MCF 10A (cell line): Measurements from ENCODE around the gene LRRC47. TPM values are rescaled to one million over a fixed set of nuclear protein-coding genes. Genes with fewer than 3 reads are reported as not detected.

Experiments
- BruUV-seq: library from RNA; stranded (reverse); fragments of 400-500 nt; replicated peaks from 2 replicates; lab custom pipeline; 2021; lab: Mats Ljungman, UMichigan
- CTCF ChIA-PET: fragments of 300-600 bp; sonication (Branson Sonifier 250); formaldehyde crosslinking; extraction: SDS; loops from one replicate; lab custom pipeline; 2021; ENCODE audit warnings: antibody characterized with exemption, inconsistent platforms; lab: Yijun Ruan, JAX
- POLR2A ChIA-PET: fragments of 300-600, 350-650 bp; sonication (Branson Sonifier 250); formaldehyde crosslinking; extraction: SDS; loops from one replicate; lab custom pipeline; 2020; ENCODE audit warnings: antibody characterized with exemption, inconsistent platforms; lab: Yijun Ruan, JAX
- DNase-seq: peaks from one replicate; pipeline ENCODE4 v3.0.0-alpha.2; 2018; ENCODE audit not compliant: unreplicated experiment
- H3K27ac Mint-ChIP-seq: one replicate; pipeline ENCODE4 v1.8.0; 2022; ENCODE audit warnings: mild to moderate bottlenecking, low read depth, mixed read lengths; ENCODE audit not compliant: unreplicated experiment
- H3K27me3 Mint-ChIP-seq: one replicate; pipeline ENCODE4 v1.8.0; 2022; ENCODE audit warnings: mixed read lengths; ENCODE audit not compliant: insufficient read depth, unreplicated experiment
- H3K36me3 Mint-ChIP-seq: one replicate; pipeline ENCODE4 v1.8.0; 2022; ENCODE audit warnings: mild to moderate bottlenecking, moderate library complexity, mixed read lengths; ENCODE audit not compliant: insufficient read depth, unreplicated experiment
- H3K4me1 Mint-ChIP-seq: one replicate; pipeline ENCODE4 v1.8.0; 2022; ENCODE audit warnings: mixed read lengths; ENCODE audit not compliant: insufficient read depth, unreplicated experiment
- H3K4me3 Mint-ChIP-seq: one replicate; pipeline ENCODE4 v1.8.0; 2022; ENCODE audit warnings: mild to moderate bottlenecking, moderate library complexity, mixed read lengths; ENCODE audit not compliant: unreplicated experiment
- H3K9me3 Mint-ChIP-seq: one replicate; pipeline ENCODE4 v1.8.0; 2022; ENCODE audit warnings: mixed read lengths; ENCODE audit not compliant: unreplicated experiment
- intact Hi-C: fragments of 100-400 bp; cut with micrococcal nuclease; formaldehyde crosslinking; loops from 2 replicates; pipeline ENCODE4 v1.14.1; 2022
- total RNA-seq: library from RNA; stranded (reverse); gene quantifications from 2 replicates; pipeline ENCODE4 v1.2.3, GENCODE V29; 2022
- TF ChIP-seq, protein P1 (sequence below): fragments of 200-600 bp; IDR thresholded peaks from one replicate; pipeline ENCODE4 v1.8.0; 2022; ENCODE audit warnings: antibody characterized with exemption, mild to moderate bottlenecking; ENCODE audit not compliant: unreplicated experiment

LRRC47 gene
- total RNA-seq, 1 experiment from 2014 or later, result 46.1 TPM

DNA sequence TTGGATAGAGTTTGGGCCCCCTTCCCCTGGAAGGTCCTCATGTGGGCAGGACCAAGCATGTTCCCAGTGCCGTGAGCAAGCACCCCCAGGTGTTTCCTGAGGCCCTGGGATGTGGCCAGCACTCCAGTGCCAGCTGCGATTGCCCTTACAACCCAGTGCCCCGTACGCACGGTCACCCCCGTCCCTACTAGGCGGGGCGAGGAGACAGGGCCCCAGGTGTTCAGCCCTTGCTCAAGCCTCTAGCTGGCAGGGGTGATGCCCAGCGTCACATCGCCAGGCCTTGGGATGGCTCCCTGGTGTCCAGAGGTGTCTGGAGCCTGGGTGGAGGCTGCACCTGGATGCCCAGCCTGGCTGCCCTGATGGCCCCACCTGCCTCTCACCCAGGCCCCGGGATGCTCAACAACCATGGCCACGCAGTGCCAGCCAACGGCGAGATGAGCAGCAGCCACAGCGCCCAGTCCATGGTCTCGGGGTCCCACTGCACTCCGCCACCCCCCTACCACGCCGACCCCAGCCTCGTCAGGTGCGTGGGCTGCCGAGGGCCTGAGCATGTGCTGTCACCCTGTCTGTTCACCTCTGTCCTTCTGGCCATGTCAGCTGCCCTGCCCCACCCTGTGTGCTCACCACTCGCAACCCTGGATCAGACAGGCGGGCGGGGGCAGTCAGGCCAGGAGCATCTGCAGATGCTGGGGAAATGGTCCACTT is 65.6 kb downstream of the LRRC47 start:
- H3K27me3 Mint-ChIP-seq, result no peaks in the 10 kb centered on the region
- H3K4me1 Mint-ChIP-seq, result no peaks in the 10 kb centered on the region
- POLR2A ChIA-PET, result interaction anchor here (0.6 to 1.0 kb wide), 2 partner anchors 10 to 13 kb away, joined by 3 read pairs; no protein-coding TSS in a partner anchor
- CTCF ChIA-PET, result interaction anchor here (0.8 kb wide), 1 partner anchor 115 kb away, joined by 3 read pairs; no protein-coding TSS in a partner anchor
- intact Hi-C loops, result no loop called here
- TF ChIP-seq, protein P1, sequence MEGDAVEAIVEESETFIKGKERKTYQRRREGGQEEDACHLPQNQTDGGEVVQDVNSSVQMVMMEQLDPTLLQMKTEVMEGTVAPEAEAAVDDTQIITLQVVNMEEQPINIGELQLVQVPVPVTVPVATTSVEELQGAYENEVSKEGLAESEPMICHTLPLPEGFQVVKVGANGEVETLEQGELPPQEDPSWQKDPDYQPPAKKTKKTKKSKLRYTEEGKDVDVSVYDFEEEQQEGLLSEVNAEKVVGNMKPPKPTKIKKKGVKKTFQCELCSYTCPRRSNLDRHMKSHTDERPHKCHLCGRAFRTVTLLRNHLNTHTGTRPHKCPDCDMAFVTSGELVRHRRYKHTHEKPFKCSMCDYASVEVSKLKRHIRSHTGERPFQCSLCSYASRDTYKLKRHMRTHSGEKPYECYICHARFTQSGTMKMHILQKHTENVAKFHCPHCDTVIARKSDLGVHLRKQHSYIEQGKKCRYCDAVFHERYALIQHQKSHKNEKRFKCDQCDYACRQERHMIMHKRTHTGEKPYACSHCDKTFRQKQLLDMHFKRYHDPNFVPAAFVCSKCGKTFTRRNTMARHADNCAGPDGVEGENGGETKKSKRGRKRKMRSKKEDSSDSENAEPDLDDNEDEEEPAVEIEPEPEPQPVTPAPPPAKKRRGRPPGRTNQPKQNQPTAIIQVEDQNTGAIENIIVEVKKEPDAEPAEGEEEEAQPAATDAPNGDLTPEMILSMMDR, result no peak
- no TSS peak for BruUV-seq
- peaks cover under 1% of the 10 kb centered on the region for H3K36me3 Mint-ChIP-seq
- DNase-seq, result no peak
- no peak overlapping the region for H3K27ac Mint-ChIP-seq
- no peaks in the 10 kb centered on the region for H3K9me3 Mint-ChIP-seq
- no peak overlapping the region for H3K4me3 Mint-ChIP-seq

GRCh38 chr1:3729594-3730542 is 66.4 kb downstream of the LRRC47 start:
- H3K9me3 Mint-ChIP-seq, result no peaks in the 10 kb centered on the region
- H3K36me3 Mint-ChIP-seq, result no peaks in the 10 kb centered on the region
- no TSS peak for BruUV-seq
- no peaks in the 10 kb centered on the region for H3K27me3 Mint-ChIP-seq
- CTCF ChIA-PET, result no interaction called here
- H3K27ac Mint-ChIP-seq, result no peak overlapping the region
- TF ChIP-seq, protein P1, result no peak
- H3K4me3 Mint-ChIP-seq, result no peak overlapping the region
- no peak for DNase-seq
- POLR2A ChIA-PET, result interaction anchor here (0.6 to 1.0 kb wide), 2 partner anchors 9 to 12 kb away, joined by 3 read pairs; no protein-coding TSS in a partner anchor
- intact Hi-C loops, result no loop called here
- no peaks in the 10 kb centered on the region for H3K4me1 Mint-ChIP-seq

Other genes starting within 250 kb of the LRRC47 start
- gene MEGF6, start 185.0 kb downstream of the LRRC47 start, total RNA-seq, result 12.9 and 14.3 TPM in 2 replicates
- 21.9 and 29.7 TPM in 2 replicates for gene TPRG1L, start 171.5 kb downstream of the LRRC47 start, total RNA-seq
- gene WRAP73, start 146.4 kb downstream of the LRRC47 start, total RNA-seq, result 25.3 and 29.8 TPM in 2 replicates
- gene TP73, start 144.0 kb downstream of the LRRC47 start, total RNA-seq, result 0.37 and 0.82 TPM in 2 replicates
- not detected in 2 replicates for gene CCDC27, start 44.0 kb downstream of the LRRC47 start, total RNA-seq
- gene SMIM1, start 23.7 kb downstream of the LRRC47 start, total RNA-seq, result 1.2 TPM in 1 of 2 replicates, not detected in the other
- 68.7 and 74.1 TPM in 2 replicates for gene CEP104, start 60.7 kb upstream of the LRRC47 start, total RNA-seq
- gene DFFB, start 61.0 kb upstream of the LRRC47 start, total RNA-seq, result 4.5 and 4.8 TPM in 2 replicates
- 22.4 and 24.4 TPM in 2 replicates for gene C1orf174, start 103.8 kb upstream of the LRRC47 start, total RNA-seq